T-helper 9 cell (primary cell): ENCODE measurements around the gene BATF3.
"Not testable (repeated sequence)": the region's sequence is repeated elsewhere in the genome, so short reads cannot be mapped to it uniquely, and the experiment has no call there.

Experiments
- DNase-seq: peaks from one replicate; pipeline ENCODE4 v3.0.0-alpha.2; 2020
- total RNA-seq, 2 donors: gene quantifications; one replicate each; lab custom pipeline; 2026; lab: John Stamatoyannopoulos, UW

Gene BATF3, protein sequence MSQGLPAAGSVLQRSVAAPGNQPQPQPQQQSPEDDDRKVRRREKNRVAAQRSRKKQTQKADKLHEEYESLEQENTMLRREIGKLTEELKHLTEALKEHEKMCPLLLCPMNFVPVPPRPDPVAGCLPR
- total RNA-seq, result 0.24 to 9.0 reads per million in 2 donors

- DNase-seq, result peak; percentile 40
These were observed at the start of gene BATF3 for GRCh38 chr1:212699625-212700222. BATF3 (minus strand) TSS chr1:212699840; CDS start chr1:212699762, 78 bp downstream.

DNA sequence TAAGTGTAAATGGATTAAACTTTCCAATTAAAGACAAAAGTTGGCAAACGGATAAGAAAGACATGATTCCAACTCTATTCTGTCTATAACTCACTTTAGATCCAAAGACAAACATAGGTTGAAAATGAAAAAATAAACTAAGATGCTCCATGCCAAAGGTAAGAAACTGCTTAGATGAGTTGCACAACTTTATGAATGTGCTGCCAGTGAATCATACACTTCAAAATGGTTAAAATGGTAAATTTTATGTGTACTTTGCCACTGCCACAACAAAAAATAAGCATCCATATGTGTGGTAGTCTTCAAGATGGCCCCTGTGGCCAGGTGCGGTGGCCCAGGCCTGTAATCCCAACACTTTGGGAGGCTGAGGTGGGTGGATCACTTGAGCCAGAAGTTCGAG is 46.9 kb upstream of the BATF3 start:
- DNase-seq, result no peak

DNA sequence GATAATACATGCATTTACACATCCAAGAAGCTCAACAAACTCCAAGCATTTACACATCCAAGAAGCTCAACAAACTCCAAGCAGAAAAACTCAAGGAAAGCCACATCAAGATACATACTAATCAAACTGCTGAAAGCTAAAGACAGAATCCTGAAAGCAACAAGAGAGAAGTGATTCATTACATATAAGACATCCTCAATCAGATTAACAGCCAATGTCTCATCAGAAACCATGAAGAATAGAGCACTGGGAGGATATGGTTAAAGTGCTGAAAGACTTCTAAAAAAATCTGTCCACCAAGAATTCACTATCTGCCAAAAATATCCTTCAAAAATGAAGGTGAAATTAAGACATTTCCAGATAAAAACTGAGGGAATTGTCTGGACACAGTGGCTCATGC is 45.7 kb upstream of the BATF3 start:
- no peak for DNase-seq

DNA sequence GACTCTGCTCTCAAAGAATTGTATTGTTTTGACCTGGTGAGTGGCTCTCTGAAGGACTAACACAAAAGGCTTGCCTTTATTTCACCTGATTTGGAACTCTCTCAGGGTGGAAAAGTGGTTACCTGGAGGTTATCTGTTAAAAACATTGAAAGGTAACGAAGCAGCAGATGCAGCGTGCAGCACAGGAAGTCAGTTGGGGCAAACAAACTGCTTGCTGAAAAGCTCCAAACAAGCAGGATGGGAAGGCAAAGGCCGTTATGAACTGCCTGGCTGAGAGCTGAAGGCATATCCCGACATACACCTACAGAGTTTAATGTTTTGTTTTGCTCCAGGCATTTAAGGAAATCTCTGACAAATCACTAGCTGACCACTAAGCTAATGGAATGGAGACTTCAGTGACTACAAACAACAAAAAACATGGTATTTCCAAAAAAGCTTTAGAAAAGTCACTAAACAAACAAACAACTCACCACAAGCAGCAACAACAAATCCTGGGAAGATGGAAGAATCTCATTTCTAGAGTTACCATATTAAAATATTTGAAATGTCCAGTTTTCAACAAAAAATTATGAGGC is 44.3 kb upstream of the BATF3 start:
- no peak for DNase-seq

- no peak for DNase-seq
These were observed 38.7 kb upstream of the BATF3 start for GRCh38 chr1:212738330-212738729.

- no peak for DNase-seq
These were observed 37.9 kb upstream of the BATF3 start for GRCh38 chr1:212737559-212737958.

DNA sequence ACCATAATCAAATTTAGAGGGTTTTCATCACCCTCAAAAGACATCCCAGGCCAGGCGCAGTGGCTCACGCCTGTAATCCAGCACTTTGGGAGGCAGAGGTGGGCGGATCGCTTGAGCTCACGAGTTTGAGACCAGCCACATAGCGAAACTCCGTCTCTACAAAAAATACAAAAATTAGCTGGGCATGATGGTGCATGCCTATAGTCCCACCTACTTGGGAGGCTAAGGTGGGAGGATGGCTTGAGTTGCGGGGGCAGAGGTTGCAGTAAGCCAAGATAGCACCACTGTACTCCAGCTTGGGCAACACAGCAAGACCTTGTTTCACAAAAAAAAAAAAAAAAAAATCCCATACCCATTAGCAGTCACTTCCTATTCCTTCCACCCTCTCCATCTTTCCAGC is 33.5 kb upstream of the BATF3 start:
- DNase-seq, result no peak

DNA sequence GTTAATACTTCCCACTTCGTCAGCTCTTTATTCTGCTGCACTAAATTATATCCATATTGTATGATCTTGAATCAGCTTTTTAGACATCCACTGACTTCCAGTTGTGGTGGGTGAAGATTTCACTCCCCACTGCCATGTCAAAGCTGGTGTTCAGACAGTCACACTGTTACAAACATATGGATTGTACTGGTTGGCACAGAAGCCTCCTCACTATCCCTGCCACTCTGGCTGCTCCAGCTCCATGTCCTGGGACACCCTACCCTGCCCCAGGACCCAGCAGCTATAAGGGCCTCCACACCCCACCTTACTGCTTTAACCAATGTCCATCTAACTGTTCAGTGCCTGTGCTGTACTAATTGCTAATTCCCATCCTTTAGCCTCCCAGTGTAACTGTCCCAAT is 32.0 kb upstream of the BATF3 start:
- DNase-seq, result no peak

DNA sequence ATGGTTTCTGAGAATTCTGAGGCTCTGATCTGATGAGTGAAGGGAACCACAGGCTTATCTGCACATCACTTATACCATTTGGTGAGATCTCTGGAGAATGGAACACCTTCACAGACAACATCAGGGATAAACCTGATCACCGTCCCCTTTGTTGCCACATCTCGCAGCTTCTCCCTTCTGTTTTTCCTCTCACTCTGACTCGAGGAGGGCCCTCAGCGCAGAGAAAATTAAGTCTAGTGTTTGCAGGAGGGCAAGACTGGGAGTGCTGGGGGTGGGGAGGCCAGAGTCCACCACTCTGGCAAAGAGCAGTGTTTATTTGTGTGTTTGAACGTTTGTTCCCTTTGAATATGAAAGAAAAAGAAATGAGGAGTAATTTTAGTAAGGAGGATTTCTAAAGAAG is 29.0 kb upstream of the BATF3 start:
- no peak for DNase-seq

GRCh38 chr1:212727386-212728181 is 27.9 kb upstream of the BATF3 start:
- DNase-seq, result no peak

DNA sequence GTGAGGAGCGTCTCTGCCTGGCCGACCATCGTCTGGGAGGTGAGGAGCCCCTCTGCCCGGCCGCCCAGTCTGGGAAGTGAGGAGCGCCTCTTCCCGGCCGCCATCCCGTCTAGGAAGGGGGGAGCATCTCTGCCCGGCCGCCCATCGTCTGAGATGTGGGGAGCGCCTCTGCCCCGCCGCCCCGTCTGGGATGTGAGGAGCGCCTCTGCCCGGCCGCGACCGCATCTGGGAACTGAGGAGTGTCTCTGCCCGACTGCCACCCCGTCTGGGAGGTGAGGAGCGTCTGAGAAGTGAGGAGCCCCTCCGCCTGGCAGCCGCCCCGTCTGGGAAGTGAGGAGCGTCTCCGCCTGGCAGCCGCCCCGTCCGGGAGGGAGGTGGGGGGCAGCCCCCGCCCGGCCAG is 25.0 kb upstream of the BATF3 start:
- DNase-seq, result not testable (repeated sequence)

DNA sequence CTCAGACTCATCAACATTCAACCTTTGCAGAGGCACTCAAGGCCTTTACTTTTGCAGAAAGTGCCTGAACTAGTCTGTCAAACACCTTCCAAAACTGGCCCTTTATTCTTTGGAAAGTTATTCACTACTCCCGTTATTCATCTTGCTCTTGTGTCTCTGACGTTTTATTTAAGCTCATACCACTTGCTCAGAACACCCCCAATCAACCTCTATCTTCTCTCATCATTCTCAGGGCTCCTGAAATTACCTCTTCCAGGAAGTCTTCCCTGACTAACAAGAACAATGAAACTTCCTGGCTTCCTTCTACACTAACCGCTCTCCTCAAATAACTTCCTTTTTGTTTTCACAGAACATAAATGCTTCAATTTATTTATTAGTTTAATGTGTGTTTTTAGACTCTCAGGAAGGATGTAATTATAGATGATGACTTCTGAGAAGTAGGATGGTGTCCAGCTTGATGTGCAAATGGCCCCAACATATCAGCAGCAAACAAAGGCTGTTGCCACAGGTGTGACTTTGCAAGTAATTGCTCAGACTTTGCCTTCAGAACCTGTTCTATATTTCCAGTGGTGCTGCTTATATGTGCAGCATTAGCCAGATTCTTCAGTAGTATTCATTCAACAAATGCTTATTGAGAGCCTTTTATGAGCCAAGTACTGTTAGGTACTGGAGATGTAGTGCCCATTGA is 22.8 kb upstream of the BATF3 start:
- no peak for DNase-seq

- DNase-seq, result no peak
These were observed 22.0 kb upstream of the BATF3 start for GRCh38 chr1:212721388-212722247.

DNA sequence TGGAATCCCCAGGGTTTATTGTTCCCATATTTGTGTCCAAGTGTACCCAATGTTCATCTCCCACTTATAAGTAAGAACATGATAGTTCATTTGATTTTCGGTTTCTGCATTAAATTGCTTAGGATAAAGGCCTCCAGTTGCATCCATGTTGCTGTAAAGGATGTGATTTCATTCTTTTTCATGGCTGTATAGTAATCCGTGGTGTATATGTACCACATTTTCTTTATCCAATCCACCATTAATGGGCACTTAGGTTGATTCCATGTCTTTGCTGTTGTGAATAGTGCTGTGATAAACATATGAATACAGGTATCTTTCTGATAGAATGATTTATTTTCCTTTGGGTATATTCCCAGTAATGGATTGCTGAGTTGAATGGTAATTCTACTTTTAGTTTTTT is 20.0 kb upstream of the BATF3 start:
- no peak for DNase-seq

DNA sequence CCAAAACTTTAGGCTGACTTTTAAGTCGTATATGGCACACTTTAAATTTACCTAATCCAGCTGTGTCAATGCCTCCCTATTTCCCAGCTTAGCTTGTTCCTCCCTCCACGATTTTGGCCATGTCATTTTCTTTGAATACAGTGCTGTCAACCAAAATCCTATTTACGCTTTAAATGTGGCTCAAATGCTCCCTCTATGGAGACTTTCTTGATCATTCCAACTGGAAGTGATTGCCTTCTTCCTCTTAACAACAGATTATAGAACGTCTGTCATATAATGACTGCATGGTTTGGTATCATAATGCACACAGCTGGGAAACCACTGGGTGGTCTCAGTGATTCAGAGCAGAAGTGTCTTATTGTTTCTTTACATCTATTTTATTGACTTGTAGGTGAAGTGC is 18.9 kb upstream of the BATF3 start:
- no peak for DNase-seq

DNA sequence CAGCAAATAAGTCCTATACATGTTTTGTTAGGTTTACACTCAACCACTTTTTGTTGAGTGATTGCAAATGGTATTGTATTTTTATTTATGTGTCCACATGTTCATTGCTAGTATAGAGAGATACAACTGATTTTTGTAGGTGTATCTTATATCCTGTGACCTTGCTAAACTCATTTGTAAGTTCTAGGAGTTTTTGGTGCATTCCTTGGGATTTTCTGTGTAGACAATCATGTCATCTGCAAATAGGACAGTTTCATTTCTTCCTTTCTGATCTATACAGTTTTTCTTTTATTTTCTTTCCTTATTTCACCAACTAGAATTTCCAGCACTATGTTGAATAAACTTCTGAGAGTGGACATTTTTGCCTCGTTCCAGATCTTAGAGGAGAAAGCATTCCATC is 16.5 kb upstream of the BATF3 start:
- DNase-seq, result no peak

GRCh38 chr1:212713465-212714136 is 14.0 kb upstream of the BATF3 start:
- DNase-seq, result no peak

DNA sequence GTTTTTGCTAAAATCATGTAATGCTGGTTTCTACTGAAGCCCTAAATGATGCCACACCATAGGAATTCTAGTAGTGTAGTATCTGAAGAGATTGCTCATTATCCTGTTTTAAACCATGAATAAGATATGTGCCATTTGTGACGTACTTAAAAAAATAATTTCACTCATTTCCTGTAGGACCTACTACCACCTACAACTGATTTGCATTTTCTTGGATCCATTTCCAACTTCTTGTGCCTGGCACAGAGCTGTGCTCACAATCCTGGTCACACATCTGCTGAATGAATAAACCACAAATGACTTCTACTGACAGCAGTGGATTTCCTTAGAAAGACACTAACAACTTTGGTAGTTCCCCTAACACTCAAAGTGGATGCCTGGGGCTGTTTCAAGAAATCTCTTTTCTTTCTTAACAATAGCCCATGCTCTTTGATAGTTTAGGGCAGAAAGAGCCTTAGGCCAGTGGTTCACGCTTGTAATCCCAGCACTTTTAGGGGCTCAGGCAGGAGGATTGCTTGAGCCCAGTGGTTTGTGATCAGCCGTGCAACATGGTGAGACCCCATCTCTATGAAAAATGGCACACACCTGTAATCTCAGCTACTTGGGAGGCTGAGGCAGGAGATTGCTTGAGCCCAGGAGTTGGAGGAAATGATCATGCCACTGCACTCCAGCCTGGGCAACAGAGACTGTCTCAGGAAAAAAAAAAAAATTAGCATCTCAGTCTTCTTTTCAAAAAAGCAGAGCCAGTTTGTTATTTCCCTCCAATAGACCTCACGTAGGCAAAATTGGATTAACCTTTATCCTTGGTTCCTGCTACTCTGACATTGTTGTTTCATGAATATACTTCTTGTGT is 13.0 kb upstream of the BATF3 start:
- no peak for DNase-seq

DNA sequence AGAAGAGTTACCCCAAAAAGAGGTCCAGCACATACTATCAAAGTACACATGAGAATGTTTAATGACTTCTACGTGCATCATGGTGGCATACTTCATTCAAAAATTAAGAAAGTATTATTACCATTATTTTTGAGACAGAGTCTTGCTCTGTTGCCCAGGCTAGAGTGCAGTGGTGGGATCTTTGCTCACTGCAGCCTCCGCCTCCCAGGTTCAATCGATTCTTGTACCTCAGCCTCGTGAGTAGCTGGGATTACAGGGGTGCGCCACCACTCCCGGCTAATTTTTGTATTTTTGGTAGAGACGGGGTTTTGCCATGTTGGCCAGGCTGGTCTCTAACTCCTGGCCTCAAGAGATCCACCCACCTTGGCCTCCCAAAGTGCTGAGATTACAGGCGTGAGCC is 12.3 kb upstream of the BATF3 start:
- not testable (repeated sequence) for DNase-seq

GRCh38 chr1:212710566-212710965 is 10.9 kb upstream of the BATF3 start:
- no peak for DNase-seq
